Central memory CD8-positive, alpha-beta T cell (primary cell): ENCODE data around the gene TIMM8A.
"Not testable (repeated sequence)": the region's sequence is repeated elsewhere in the genome, so short reads cannot be mapped to it uniquely, and the experiment has no call there.

Source experiments
- ATAC-seq: fragments of 150-1000 bp; cut with Tn5 transposase; replicated peaks from 2 replicates; pipeline ENCODE4 v1.10.0; 2022; ENCODE audit warnings: mild to moderate bottlenecking, moderate FRiP score, moderate number of reproducible peaks; ENCODE audit not compliant: poor library complexity, severe bottlenecking; ENCODE audit errors: extremely low read depth
- DNase-seq, 2 donors: peaks; one replicate each; pipeline ENCODE4 v3.0.0; 2021; ENCODE audit warnings: low spot score in 2 of 2
- H3K27ac Mint-ChIP-seq: one replicate; pipeline ENCODE4 v1.8.0; 2022; ENCODE audit warnings: low read depth, mild to moderate bottlenecking, moderate library complexity, mixed read lengths
- H3K27me3 Mint-ChIP-seq: one replicate; pipeline ENCODE4 v1.8.0; 2022; ENCODE audit warnings: mixed read lengths
- H3K36me3 Mint-ChIP-seq: one replicate; pipeline ENCODE4 v1.8.0; 2022; ENCODE audit warnings: mild to moderate bottlenecking, moderate library complexity, mixed read lengths; ENCODE audit not compliant: insufficient read depth
- H3K4me1 Mint-ChIP-seq: one replicate; pipeline ENCODE4 v1.8.0; 2022; ENCODE audit warnings: mixed read lengths
- H3K4me3 Mint-ChIP-seq: one replicate; pipeline ENCODE4 v1.8.0; 2022; ENCODE audit warnings: mild to moderate bottlenecking, moderate library complexity, mixed read lengths
- H3K9me3 Mint-ChIP-seq: one replicate; pipeline ENCODE4 v1.8.0; 2022; ENCODE audit warnings: mixed read lengths

TIMM8A gene

DNA sequence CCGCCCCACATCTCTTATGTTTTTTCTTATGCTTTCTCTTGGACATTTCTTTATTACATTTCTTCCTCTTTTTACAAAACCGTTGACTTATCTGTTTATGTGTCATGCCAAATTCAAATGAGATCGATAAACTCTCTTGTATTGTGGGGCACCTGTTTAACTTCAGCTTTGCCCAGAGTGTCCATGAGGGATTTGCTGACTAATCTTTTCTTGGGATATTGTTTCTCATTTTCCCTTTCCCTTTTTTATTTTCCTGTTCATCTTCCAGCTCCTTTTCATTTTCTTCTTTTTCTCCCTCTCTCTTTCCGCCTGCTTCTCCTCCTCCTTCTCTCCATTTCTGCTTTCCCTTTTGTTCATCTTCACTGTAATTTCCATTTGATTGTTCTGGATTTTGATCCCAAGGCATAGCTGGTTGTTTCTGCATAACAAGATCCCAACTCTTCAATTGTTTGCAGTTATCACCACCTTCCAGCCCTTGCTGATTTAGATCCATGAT is 10.7 kb downstream of the TIMM8A start:
- ATAC-seq (no peak), DNase-seq (no peak)
- no peak overlapping the region for H3K27ac Mint-ChIP-seq
- no peak overlapping the region for H3K4me3 Mint-ChIP-seq
- H3K27me3 Mint-ChIP-seq = no peaks in the 10 kb centered on the region
- peaks cover 2% of the 10 kb centered on the region for H3K36me3 Mint-ChIP-seq
- H3K4me1 Mint-ChIP-seq = no peaks in the 10 kb centered on the region
- H3K9me3 Mint-ChIP-seq = no peaks in the 10 kb centered on the region

DNA sequence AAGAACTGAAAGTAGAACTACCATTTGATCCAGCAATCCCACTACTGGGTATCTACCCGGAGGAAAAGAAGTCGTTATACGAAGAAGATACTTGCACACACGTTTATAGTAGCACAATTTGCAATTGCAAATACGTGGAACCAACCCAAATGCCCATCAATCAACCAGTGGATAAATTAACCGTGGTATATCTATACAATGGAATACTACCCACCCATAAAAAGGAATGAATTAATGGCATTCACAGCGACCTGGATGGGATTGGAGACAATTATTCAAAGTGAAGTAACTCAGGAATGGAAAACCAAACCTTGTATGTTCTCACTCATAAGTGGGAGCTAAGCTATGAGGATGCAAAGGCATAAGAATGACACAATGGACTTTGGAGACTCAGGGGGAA is 14.2 kb downstream of the TIMM8A start:
- not testable (repeated sequence) for DNase-seq, ATAC-seq, H3K4me1 Mint-ChIP-seq, H3K36me3 Mint-ChIP-seq, H3K4me3 Mint-ChIP-seq, H3K27ac Mint-ChIP-seq, H3K9me3 Mint-ChIP-seq, H3K27me3 Mint-ChIP-seq

DNA sequence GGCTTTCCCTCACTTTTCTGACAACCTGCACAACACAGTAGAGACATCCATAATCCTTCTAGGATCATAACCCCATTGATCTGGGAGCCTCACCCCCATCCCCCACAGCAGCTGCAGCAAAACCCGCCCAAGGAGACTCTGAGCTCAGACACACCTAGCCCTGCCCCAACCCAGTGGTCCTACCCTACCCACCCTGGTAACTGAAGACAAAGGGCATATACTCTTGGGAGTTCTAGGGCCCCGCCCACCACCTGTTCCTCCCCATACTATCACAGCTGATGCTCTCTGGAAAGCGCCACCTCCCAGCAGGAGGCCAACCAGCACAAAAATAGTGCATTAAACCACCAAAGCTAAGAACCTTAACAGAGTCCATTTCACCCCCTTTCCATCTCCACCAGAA is 21.9 kb downstream of the TIMM8A start:
- not testable (repeated sequence) for H3K27me3 Mint-ChIP-seq, H3K27ac Mint-ChIP-seq, H3K4me3 Mint-ChIP-seq, ATAC-seq, H3K36me3 Mint-ChIP-seq, H3K9me3 Mint-ChIP-seq, H3K4me1 Mint-ChIP-seq, DNase-seq

DNA sequence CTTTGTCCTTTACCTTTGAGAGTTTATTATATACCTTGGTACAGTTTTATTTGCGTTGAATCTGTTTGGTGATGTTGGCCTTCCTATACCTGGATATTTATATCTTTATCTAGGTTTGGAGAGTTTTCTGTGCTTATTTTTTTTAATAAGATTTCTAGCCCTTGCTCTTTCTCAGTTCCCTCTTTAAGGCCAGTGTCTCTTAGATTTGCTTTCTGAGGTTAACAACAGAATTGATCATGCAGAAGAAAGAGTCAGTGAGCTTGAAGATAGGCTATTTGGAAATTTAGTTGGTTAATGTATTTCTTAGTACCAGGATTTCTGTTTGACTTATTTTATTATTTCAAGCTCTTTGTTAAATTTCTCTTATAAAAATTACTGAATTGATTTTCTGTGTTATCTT is 44.8 kb downstream of the TIMM8A start:
- Mint-ChIP-seq H3K27ac (no peak overlapping the region), H3K36me3 (peaks cover 1% of the 10 kb centered on the region), H3K27me3 (no peaks in the 10 kb centered on the region), H3K9me3 (no peaks in the 10 kb centered on the region), H3K4me1 (no peaks in the 10 kb centered on the region), H3K4me3 (no peak overlapping the region)
- no peak for ATAC-seq
- DNase-seq = no peak
